Measurements from ENCODE around the gene GFPT2.

- TF ChIP-seq CTCF (IDR thresholded peaks at IDR 0.05) (no peak), POLR2A (IDR thresholded peaks at IDR 0.05) (no peak)
Observed at GRCh38 chr5:180379355-180380070, 26.4 kb upstream of the GFPT2 start.
